ENCODE data around the gene PSEN1. TPM values are rescaled to one million over a fixed set of nuclear protein-coding genes. Genes with fewer than 3 reads are reported as not detected.

The PSEN1 gene
- total and polyA plus RNA-seq, 10 of the 15 experiments (the other 5 are each of a cell fraction or from before 2014, with no cell fraction given) = 8.9 to 32.3 (median 21.8) TPM

GRCh38 chr14:73173092-73173735 is 36.9 kb downstream of the PSEN1 start (continued):
- TF ChIP-seq BCLAF1 (IDR thresholded peaks at IDR 0.05) = no peak
- no peak for TF ChIP-seq MTA3 (IDR thresholded peaks at IDR 0.05; ENCODE audit: borderline replicate concordance, low read length)
- no peak for TF ChIP-seq CUX1 (IDR thresholded peaks at IDR 0.05; ENCODE audit: insufficient replicate concordance, low read depth, low read length)
- TF ChIP-seq ETV6 (conservative IDR thresholded peaks at IDR 0.05 in 1 of 2, IDR thresholded peaks at IDR 0.05 in 1 of 2; ENCODE audit: borderline replicate concordance in 1 of 2, low read depth in 1 of 2) = no peak

All from GM12878 (cell line).